Measurements from ENCODE around the gene TFF3.
"Not testable (repeated sequence)": the region's sequence is repeated elsewhere in the genome, so short reads cannot be mapped to it uniquely, and the experiment has no call there.

Gene TFF3

DNA sequence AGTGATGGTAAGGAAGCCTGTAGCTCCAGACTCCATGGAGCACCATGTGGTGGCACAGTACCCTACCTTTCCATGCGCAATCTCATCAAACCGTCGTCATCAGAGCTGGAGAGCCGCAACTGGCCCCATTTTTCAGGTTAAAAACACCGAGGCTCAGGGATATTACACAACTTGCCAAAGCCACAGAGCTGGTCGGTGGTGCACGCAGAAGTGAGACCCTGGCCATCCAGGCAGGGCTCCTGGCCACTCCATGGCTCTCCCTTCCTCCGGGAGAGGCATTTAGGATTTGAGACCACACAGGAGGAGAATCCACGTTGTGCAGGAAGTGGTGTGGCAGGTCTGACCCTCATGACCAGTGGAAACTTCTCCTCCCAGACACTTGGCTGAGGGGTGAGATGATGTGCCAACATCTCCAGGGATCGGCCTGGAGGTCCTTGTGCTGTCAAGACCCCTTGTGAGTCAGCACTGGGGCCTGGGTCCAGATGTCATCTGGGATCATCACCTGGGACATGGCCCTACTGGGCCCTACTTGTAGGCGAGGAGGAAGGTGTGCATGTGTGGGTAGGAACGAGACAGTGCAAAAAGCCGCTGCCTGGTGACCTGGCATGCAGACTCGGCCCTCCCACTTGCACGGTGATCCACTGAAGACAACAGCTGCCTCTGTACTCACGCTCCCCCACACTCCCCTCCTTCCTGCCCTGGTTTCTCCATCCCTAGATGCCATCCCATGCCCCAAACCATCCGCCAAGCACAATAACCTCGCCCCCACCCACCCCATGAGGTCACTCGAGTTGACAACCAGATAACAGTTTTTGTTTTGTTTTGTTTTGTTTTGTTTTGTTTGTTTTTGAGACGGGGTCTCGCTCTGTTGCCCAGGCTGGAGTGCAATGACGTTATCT, 10.4 kb downstream of the TFF3 start:
- DNase-seq (ENCODE audit: low spot score) = no peak

GRCh38 chr21:42303443-42303842, 11.8 kb downstream of the TFF3 start:
- DNase-seq (ENCODE audit: low spot score) = no peak

DNA sequence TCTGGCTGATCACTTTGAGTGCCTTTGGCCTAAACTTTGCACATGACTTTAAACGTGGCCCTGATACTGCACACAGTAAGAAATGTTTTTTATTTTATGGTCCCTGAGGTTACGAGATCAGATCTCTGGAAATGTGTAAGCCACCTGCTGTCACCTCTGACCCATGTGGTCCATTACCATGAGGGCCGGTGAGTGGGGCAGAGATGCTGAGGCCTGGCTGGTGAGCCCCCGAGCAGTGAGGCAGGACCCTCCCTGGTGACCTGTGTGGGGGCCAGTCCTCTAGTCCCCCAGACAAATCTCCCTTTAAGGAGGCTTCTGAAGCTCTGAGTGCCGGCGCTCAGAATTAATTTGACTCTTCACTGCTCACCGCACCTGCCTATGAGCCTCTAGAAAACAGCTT, 12.4 kb downstream of the TFF3 start:
- DNase-seq (ENCODE audit: low spot score) = no peak

- no peak for DNase-seq (ENCODE audit: low spot score)
These were observed 13.0 kb downstream of the TFF3 start for GRCh38 chr21:42302076-42302650.

DNA sequence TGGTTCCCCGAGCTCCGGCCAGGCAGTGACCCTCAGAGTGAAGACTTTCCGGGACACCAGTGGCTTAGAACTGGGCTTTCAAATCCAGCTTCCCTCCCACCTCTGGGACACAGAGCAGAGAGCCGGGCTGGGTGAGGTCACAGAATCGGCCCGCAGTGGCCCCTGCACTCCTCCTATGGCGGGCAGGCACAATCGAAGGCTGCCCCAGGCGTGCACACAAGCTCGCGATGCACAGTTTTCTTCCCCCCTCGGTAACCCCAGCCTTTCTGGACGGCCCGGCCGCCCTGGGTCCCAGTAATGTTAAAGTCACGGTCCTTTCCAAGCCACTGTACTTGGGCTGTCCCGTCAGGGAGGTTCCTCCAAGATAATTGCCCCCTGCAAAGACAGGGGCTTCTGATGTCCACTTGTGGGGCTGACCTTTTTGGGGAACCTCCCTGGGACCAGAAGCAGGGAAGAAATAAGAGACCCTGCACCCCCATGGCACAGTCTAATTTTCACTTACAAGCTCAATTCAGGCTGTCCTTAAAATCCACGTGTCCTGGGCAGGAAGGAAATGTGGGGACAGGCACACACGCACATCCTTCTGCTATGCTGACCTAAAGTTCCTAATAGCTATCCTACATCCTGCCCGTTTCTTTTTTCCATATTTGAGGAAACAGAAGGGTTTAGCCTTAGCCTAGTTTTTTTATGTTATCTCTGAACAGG, 13.7 kb downstream of the TFF3 start:
- no peak for DNase-seq (ENCODE audit: low spot score)

DNA sequence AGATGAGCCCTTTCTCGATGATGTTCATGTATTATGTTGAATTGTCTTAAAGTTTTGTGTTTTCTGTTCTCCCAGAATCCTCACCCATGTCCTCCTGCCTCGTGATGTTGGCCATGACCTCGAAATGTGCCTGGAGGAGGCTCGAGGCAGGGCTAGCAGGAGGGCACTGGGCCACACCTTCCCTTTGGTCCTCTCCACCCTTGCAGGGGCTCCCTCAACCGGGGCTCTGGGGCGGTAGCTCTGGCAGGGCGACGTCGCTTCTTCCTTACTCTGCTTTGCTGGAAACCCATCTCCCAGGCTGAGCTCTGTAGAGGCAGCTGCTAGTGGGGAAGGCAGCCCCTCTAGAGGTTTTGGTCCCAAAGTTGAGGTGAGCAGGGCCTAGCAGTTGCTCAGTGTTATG, 14.3 kb downstream of the TFF3 start:
- no peak for DNase-seq (ENCODE audit: low spot score)

DNA sequence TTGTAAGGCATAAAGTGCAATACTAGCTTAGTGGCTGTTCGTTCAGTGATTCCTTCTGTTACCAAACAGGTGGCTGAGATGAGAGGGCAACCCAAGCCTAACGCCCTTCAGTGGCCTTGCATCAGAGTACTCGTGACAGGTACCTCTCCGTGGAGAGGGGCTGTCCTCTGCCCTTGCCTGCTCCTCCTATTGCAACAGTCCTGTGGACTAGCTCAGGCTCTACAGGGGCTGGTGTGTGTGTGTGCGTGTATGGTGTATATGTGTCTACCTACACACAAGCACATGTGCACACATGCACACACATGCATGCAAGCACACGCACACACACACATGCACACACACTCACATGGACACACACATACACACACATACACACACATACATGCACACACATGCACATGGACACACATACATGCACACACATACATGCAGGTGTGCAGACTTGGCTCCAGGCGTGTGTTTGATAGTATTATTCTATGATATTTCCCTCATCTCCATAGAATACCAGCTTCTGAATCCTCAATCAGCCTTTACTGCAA, 15.1 kb downstream of the TFF3 start:
- no peak for DNase-seq (ENCODE audit: low spot score)

DNA sequence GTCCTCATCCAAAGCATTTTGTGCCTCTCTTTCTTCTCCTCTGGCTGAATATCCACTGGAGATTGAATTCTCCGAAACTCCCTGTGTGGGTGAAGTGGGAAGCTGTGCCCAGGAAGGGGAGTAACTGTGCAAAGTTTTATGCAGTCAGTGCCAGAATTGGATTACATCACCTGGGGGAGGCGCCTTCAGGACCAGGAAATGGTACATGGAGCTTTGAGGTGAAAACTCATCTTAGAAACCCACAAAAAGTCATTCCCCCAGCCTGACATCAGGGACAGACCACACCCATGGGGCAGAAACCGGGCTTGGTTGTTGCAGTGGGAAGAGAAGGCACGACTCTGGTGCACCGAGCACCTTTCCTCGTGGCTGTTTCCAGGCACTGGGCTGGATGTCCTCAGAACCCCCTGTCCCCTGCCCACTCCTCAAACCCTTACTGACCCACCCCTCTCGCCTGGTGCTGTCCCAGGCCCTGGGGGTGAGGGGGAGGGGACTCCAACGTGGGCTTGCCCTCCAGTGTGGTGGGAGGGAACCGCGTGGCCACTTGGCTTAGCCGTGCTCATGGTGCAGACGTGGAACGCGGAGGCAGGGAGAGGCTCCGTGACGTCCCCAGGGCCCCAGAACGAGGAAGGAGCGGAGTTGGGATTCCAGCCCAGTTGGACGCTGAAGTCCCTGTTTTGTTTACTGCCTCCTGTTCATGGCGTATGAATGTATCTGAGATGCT, 15.7 kb downstream of the TFF3 start:
- DNase-seq (ENCODE audit: low spot score) = no peak

DNA sequence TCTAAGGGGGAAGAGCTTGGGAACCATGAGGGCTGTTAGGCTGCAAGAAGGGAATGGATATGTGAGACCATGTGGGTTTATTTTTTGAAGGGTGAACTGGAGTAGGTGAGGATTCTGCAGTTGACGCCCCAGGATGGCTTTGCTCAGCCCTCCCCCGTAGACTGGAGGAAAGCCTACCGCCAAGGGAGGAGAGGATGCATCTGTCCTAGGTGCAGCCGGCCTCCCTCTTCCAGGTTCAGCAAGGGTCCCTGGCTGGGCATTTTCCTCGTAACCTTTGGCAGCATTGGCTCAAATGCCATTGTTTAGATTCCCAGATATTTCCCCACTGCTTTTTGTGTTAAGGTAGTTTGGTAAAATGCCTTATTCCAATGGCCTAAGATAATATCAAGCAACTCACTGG, 16.6 kb downstream of the TFF3 start:
- no peak for DNase-seq (ENCODE audit: low spot score)

GRCh38 chr21:42298237-42298636, 17.0 kb downstream of the TFF3 start:
- no peak for DNase-seq (ENCODE audit: low spot score)

GRCh38 chr21:42297377-42297776, 17.8 kb downstream of the TFF3 start:
- no peak for DNase-seq (ENCODE audit: low spot score)

DNA sequence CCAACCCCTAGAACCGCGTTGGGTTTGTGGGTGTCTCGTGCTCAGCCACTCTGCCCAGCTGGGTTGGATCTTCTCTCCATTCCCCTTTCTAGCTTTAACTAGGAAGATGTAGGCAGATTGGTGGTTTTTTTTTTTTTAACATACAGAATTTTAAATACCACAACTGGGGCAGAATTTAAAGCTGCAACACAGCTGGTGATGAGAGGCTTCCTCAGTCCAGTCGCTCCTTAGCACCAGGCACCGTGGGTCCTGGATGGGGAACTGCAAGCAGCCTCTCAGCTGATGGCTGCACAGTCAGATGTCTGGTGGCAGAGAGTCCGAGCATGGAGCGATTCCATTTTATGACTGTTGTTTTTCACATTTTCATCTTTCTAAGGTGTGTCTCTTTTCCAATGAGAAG, 18.7 kb downstream of the TFF3 start:
- DNase-seq (ENCODE audit: low spot score) = no peak

- DNase-seq (ENCODE audit: low spot score) = no peak
These were observed 19.4 kb downstream of the TFF3 start for GRCh38 chr21:42295845-42296244.

DNA sequence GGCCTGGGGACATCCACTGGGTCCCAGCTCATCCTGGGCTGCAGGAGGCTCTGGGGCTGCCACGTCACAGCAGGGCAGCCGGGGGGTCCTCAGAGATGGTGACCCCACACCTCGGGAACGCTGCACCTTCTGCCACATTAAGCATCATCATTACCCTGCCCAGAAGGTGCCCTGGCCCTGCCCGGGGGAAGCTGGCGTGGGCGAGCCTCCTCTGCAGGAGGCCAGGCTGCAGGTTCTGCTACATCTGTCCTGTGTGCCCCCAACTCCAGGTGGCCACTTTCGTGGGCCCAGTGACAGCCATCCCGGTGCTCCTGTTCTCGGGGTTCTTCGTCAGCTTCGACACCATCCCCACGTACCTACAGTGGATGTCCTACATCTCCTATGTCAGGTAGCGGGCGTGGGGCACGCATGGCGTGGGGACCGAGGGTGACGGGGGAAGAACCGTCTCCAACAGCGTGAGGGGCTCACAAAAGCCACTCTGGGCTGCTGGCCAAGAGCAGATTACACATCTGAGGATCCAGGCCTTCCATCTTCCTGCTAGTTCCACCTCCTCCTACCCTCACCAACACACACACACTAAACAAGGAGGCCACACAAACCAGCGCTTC, 20.8 kb downstream of the TFF3 start:
- DNase-seq (ENCODE audit: low spot score) = no peak

DNA sequence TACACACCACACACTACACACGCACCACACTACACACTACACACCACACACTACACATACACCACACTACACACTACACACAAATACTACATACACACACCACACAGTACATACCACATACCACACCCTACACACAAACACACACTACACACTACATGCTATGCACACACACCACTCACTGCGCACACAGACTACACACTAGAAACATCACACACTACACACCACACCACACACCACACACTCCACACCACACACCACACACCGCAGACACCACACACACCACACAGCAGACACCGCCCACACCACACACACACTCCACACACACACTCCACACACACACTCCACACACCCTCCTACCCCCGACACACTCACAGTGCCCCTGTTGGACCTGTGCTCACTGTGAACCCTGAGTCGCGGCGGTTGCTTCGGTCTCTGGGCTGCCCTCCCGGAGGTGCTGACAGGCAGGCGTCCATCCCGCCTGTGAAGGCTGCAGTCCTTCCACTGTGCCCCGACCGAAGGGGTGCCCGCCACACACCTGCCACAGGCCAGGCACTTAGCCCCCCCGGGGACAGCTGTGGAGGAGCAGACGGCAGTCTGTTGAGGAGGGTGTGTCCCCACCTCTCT, 21.4 kb downstream of the TFF3 start:
- DNase-seq (ENCODE audit: low spot score) = no peak

DNA sequence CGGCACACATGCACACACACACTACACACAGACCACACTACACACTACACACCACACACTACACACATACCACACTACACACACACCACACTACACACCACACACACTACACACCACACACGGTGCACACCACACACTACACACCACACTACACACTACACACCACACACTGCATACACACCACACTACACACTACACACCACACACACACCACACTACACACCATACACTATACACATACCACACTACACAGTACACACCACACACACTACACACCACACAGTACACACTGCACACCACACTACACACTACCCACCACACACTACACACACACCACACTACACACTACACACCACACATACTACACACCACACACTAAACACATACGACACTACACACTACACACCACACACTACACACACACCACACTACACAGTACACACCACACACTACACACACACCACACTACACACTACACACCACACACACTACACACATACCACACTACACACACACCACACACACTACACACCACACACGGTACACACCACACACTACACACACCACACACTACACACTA, 22.6 kb downstream of the TFF3 start:
- DNase-seq (ENCODE audit: low spot score) = not testable (repeated sequence)

- no peak for DNase-seq (ENCODE audit: low spot score)
These were observed 23.3 kb downstream of the TFF3 start for GRCh38 chr21:42291751-42292562.

GRCh38 chr21:42291003-42291750, 24.0 kb downstream of the TFF3 start:
- no peak for DNase-seq (ENCODE audit: low spot score)

GRCh38 chr21:42290505-42290904, 24.7 kb downstream of the TFF3 start:
- no peak for DNase-seq (ENCODE audit: low spot score)

All from hematopoietic multipotent progenitor cell treated with erythropoietin and hydrocortisone succinate and interleukin-3 and kit ligand, for 17 days (in vitro differentiated cells).